ENCODE results near the gene CENPV.

The CENPV gene

DNA sequence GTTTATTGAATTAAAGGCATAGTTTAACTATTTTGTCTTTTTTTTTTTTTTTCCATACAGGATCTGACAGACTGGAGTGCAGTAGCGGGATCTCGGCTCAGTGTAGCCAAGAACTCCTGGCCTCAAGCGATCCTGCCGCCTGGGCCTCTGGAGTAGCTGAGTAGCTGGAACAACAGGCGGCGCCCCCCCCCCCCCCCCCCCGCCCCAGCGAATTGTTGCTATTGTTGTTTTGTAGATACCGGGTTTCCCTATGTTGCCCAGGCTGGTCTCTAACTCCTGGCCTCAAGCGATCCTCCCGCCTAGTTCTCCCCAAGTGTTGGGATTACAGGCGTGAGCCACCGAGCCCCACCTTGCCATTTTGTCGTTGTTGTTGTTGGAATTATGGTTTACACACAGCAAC is 1.3 kb upstream of the CENPV start:
- TF ChIP-seq CTCF (IDR thresholded peaks at IDR 0.05; ENCODE audit: low read length) (no peak), EZH2 (IDR thresholded peaks at IDR 0.05; ENCODE audit: borderline replicate concordance, low read length) (no peak)
- no peaks in the 10 kb centered on the region for H3K27me3 ChIP-seq (ENCODE audit: insufficient read depth, low read length)
- H4K20me1 ChIP-seq (ENCODE audit: insufficient read depth, low read length) = no peaks in the 10 kb centered on the region
- H3K4me1 ChIP-seq (ENCODE audit: insufficient read depth, low read length, severe bottlenecking) = peaks cover 30% of the 10 kb centered on the region
- H3K4me2 ChIP-seq (ENCODE audit: low read length) = no peak overlapping the region
- H3K27ac ChIP-seq (ENCODE audit: low read depth, low read length, poor library complexity, severe bottlenecking) = no peak overlapping the region
- H3F3A ChIP-seq (ENCODE audit: insufficient read depth, low read length) = 0 out of 2 replicates have a peak, but pooled peaks cover 8% of the 10 kb centered on the region
- H3K79me2 ChIP-seq (ENCODE audit: insufficient read depth, low read length) = peaks cover 26% of the 10 kb centered on the region
- H3K9me2 ChIP-seq (ENCODE audit: low read depth, low read length) = no peaks in the 10 kb centered on the region
- peaks cover 7% of the 10 kb centered on the region; the same call in 1 of the 2 replicates for H3K36me3 ChIP-seq (ENCODE audit: insufficient read depth, low read length)
- H2AFZ ChIP-seq (ENCODE audit: low read length) = no peak overlapping the region
- no peak overlapping the region for H3K9ac ChIP-seq (ENCODE audit: low read length)
- H3K4me3 ChIP-seq (ENCODE audit: low read depth, low read length, poor library complexity, severe bottlenecking) = no peak overlapping the region
- no peaks in the 10 kb centered on the region for H3K9me3 ChIP-seq (ENCODE audit: low read length)

DNA sequence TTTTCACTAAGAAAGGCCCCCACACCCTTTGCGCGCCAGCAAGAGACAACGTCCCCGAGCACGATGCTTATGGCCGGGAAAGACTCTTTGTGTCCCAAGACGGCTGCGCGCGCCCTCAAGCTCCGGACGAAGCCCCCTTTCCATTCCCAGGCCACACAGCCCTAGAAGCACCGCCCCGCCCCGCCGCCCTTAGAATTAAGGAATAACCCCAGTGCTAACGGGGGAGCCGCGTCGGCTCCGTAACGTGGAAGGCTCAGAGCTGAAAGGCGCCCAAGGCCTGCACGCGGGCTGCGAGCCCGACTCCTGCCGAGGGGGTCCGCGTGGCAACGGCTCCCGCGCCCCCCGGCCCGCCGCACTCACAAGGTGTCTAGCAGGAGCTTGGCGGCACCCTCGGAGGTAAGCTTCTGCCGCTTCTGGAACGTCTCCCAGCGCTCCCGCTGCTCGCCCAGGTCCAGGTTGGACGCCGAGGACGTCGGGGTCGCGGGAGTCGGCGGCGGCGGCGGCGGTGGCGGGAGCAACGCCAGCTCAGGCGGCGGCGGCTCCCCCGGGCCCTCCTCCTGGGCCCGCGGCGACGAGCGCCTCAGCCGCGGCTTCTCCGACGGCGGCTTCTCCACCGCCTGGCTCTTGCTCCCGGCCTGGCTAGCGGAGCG is 477 bp downstream of the CENPV start:
- no peak for TF ChIP-seq EZH2 (IDR thresholded peaks at IDR 0.05; ENCODE audit: borderline replicate concordance, low read length)
- no peak for TF ChIP-seq CTCF (IDR thresholded peaks at IDR 0.05; ENCODE audit: low read length)
- H3K27ac ChIP-seq (ENCODE audit: low read depth, low read length, poor library complexity, severe bottlenecking) = peak overlapping the region; percentile 91

DNA sequence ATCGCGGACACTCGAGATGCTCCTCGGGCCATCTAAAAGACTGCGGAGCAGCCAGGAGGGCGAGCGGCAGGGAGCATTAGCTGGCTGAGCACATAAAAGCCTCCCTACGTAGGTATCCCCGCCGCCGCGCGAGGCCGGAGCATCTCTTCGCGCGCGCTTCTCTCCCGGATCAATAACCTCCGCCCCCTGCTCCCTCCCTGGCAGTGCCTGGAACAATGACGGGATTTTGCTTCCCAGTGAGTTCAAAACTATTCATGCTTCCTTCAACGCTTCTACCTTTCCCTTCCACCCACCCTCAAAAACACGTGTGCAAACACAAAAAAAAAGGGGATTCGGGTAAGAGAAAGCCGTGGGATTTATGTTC is 984 bp downstream of the CENPV start:
- peak overlapping the region; percentile 91 for H3K27ac ChIP-seq (ENCODE audit: low read depth, low read length, poor library complexity, severe bottlenecking)
- H3K9me3 ChIP-seq (ENCODE audit: low read length) = no peaks in the 10 kb centered on the region
- peaks cover 42% of the 10 kb centered on the region for H3K4me1 ChIP-seq (ENCODE audit: insufficient read depth, low read length, severe bottlenecking)
- no peaks in the 10 kb centered on the region for H3K27me3 ChIP-seq (ENCODE audit: insufficient read depth, low read length)
- TF ChIP-seq EZH2 (IDR thresholded peaks at IDR 0.05; ENCODE audit: borderline replicate concordance, low read length) = no peak
- TF ChIP-seq CTCF (IDR thresholded peaks at IDR 0.05; ENCODE audit: low read length) = no peak
- peak overlapping the region; percentile 75 for H3K4me3 ChIP-seq (ENCODE audit: low read depth, low read length, poor library complexity, severe bottlenecking)
- H3K79me2 ChIP-seq (ENCODE audit: insufficient read depth, low read length) = peaks cover 32% of the 10 kb centered on the region
- peak overlapping the region; percentile 87 for H3K4me2 ChIP-seq (ENCODE audit: low read length)
- 0 out of 2 replicates have a peak, but pooled peaks cover 8% of the 10 kb centered on the region for H3F3A ChIP-seq (ENCODE audit: insufficient read depth, low read length)
- no peaks in the 10 kb centered on the region for H3K9me2 ChIP-seq (ENCODE audit: low read depth, low read length)
- no peak overlapping the region for H2AFZ ChIP-seq (ENCODE audit: low read length)
- no peaks in the 10 kb centered on the region for H4K20me1 ChIP-seq (ENCODE audit: insufficient read depth, low read length)
- peak overlapping the region; percentile 95 for H3K9ac ChIP-seq (ENCODE audit: low read length)
- peaks cover 28% of the 10 kb centered on the region for H3K36me3 ChIP-seq (ENCODE audit: insufficient read depth, low read length)

More for the DNA sequence above, 477 bp downstream of the CENPV start:
- Histone ChIP-seq H3K27me3 (ENCODE audit: insufficient read depth, low read length) (no peaks in the 10 kb centered on the region), H3K79me2 (ENCODE audit: insufficient read depth, low read length) (peaks cover 32% of the 10 kb centered on the region), H3K4me3 (ENCODE audit: low read depth, low read length, poor library complexity, severe bottlenecking) (peak overlapping the region; percentile 75), H3K36me3 (ENCODE audit: insufficient read depth, low read length) (peaks cover 23% of the 10 kb centered on the region), H3K4me2 (ENCODE audit: low read length) (peak overlapping the region; percentile 87), H2AFZ (ENCODE audit: low read length) (no peak overlapping the region), H3F3A (ENCODE audit: insufficient read depth, low read length) (0 out of 2 replicates have a peak, but pooled peaks cover 8% of the 10 kb centered on the region), H3K9me2 (ENCODE audit: low read depth, low read length) (no peaks in the 10 kb centered on the region), H4K20me1 (ENCODE audit: insufficient read depth, low read length) (no peaks in the 10 kb centered on the region), H3K9ac (ENCODE audit: low read length) (peak overlapping the region; percentile 95), H3K9me3 (ENCODE audit: low read length) (no peaks in the 10 kb centered on the region), H3K4me1 (ENCODE audit: insufficient read depth, low read length, severe bottlenecking) (peaks cover 42% of the 10 kb centered on the region)
